ACHN (cell line): Measurements from ENCODE around the gene PCBP3.
"Not testable (repeated sequence)": the region's sequence is repeated elsewhere in the genome, so short reads cannot be mapped to it uniquely, and the experiment has no call there.

Experiments
- DNase-seq: peaks from one replicate; pipeline ENCODE4 v3.0.0-alpha.2; 2015
- in situ Hi-C: cut with HindIII; loops from 2 replicates; pipeline ENCODE4 v1.10.0; 2017; ENCODE audit warnings: low sequenced_read_pairs, low pct_ligation_motif_present, low pct_unique_long_range_greater_than_20kb

Gene PCBP3

DNA sequence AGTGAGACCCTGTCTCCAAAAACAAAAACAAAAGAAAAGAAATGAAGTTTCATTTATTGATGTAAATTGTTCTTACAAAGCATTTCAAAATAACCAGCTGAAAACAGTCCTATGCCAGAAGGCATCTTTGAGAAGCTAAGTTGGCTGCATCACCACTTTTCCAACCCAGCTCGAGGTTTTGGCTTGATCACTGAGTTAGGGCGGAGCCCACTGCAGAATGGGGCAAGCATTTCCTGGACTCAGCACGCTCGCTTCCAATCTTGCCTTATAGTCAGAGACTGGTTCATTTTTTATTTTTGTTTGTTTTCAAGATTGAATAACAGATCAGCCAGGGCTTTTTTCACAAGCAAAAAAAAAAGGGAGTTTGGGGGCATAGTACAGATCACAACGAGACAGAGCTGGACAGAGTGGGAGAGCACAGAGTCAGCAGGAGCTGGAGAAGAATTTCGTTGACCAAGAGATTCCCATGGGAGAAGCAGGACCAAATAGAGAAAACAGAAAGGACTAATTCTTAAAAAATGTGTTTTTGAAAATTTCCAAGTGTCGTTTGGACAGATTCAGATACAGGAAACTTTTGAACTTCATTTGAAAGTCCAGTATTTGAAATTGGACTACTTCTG is 314.6 kb downstream of the PCBP3 start:
- in situ Hi-C loops = no loop called here
- no peak for DNase-seq

DNA sequence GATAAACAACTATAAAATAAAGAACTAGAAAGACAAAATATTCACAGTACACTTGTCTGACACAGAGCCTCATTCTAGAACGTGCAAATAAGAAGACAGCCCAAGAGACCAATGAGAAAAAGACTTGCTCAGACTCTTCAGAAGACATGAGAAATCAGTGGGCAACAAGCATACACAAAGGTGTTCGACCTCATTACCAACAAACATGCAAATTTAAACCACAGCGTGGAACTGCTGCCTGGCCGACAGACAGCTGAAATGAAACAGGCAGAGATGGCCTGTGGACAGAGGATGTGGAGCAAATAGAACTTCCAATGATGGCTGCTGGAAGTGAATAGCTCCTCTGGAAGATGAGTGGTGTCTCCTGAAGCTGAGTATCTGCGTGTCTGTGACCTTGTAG is 315.7 kb downstream of the PCBP3 start:
- no peak for DNase-seq
- in situ Hi-C loops = no loop called here

DNA sequence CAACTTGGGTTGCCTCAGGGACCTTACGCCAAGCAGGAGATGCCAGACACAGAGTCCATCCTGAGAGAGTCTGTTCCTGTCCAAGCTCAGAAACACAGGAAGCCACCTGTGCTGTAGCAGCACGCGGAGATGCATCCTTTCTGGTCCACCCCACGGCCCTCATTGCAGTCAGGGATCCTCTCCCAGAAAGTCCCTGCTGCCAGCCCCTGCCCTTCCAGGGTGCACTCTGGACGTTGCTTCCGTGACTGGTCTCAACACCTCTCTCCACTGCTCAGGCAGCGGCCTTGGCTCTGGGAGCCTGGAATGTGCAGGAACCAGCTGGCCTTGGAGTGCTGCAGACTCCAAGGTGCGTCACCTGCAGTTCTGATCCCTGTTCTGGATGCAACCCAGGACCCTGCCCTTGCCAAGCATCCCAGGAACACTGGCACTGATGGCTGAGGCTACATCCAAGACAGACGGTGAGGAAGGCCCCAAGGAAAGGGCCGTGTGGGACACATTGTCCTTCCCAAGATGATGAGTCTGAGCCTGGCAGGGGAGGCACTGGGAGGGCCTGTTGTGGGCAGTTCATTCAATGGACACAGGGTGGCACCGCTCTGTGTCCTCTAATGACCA is 316.4 kb downstream of the PCBP3 start:
- DNase-seq = no peak
- in situ Hi-C loops = no loop called here

DNA sequence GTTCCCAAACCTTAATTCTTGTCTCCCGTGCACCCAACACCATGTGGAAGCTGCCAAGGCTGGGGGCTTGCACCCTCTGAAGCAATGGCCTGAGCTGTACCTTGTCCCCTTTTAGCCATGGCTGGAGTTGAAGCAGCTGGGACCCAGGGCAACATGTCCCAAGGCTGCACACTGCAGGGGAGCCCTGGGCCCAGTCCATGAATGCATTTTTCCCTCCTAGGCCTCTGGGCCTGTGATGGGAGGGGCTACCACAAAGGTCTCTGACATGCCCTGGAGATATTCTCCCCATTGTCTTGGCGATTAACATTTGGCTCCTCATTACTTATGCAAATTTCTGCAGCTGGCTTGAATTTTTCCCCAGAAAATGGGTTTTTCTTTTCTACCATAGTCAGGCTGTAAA is 317.9 kb downstream of the PCBP3 start:
- DNase-seq, in situ Hi-C loops: not testable (repeated sequence)

DNA sequence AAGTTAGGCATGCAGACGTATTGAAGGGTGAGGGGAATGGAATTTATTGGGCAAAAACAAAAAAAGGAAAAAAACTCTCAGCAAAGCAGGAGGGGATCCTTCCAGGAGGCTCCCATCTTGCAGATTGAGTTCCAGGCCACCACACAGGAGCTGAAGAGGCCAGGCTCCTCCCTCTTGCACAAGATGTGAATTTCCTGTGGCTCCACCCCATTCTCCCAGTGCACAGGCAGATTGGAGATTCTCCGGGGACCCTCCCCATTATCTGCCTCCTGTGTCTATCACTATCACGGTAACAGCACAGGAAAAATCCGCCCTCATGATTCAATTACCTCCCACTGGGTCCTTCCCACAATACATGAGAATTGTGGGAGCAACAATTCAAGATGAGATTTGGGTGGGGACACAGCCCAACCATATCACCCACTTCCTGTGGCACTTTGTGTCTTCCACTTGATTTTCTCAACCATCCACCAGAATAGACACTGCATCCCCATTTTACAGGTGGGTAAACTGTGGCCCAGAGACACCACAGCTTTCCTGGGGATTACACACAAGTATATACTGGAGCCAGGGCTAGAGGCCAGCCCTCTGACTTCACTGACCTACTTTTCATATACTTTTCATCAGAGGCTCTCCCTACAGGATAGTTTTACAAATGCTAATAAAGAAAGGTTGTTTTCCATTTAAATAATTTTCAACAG is 319.2 kb downstream of the PCBP3 start:
- in situ Hi-C loops = no loop called here

DNA sequence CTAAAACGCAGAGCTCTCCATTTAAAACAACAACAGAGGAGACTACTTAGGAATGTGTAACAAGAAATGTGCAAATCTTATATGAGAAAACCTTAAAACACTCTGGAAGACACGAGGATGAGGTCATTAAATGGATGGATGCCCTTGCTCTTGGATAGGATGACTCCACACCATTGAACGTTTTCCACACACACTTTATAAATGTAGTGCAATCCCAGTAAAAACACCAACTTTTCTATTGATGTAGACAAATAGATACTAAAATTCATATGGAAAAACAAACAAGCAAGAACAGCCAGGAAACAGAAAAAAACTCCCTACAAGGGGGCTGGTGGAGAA is 319.7 kb downstream of the PCBP3 start:
- DNase-seq = no peak
- in situ Hi-C loops = no loop called here

More for the DNA sequence above, 319.2 kb downstream of the PCBP3 start:
- no peak for DNase-seq

DNA sequence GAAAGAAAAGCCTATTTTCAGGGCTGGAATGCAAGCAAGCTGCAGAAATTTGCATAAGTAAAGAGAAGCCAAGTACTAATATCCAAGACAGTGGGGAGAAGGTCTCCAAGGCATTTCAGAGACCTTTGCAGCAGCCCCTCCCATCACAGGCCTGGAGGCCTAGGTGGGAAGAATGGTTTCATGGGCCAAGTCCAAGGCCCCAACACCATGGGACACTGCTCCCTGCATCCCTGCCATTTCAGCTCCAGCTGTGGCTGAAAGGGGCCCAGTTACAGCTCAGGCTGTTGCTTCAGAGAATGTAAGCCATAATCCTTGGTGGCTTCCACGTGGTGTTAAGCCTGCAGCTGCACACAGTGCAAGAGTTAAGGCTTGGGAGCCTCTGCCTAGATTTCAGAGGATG is 321.1 kb downstream of the PCBP3 start:
- in situ Hi-C loops = no loop called here
- no peak for DNase-seq

DNA sequence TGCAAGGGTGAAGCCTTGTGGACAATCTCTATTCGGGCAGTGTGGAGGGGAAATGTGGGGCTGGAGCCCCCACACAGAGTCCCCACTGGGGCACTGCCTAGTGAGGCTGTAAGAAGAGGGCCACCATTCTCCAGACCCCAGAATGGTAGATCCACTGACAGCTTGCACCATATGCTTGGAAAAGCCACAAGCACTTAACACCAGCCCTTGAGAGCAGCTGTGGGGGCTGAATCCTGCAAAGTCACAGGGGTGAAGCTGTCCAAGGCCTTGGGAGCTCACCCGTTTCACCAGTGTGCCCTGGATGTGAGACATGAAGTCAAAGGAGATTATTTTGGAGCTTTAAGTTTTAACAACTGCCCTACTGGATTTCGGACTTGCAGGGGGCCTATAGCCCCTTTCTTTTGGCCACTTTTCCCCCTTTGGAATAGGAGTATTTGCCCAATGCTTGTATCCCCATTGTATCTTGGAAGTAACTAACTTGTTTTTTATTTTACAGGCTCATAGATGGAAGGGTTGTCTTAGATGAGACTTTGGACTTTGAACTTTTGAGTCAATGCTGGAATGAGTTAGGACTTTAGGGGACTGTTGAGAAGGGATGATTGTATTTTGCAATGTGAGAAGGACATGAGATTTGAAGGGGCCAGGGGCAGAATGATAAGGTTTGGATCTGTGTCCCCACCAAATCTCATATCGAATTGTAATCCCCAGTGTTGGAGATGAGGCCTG is 321.7 kb downstream of the PCBP3 start:
- DNase-seq = no peak
- in situ Hi-C loops = no loop called here

DNA sequence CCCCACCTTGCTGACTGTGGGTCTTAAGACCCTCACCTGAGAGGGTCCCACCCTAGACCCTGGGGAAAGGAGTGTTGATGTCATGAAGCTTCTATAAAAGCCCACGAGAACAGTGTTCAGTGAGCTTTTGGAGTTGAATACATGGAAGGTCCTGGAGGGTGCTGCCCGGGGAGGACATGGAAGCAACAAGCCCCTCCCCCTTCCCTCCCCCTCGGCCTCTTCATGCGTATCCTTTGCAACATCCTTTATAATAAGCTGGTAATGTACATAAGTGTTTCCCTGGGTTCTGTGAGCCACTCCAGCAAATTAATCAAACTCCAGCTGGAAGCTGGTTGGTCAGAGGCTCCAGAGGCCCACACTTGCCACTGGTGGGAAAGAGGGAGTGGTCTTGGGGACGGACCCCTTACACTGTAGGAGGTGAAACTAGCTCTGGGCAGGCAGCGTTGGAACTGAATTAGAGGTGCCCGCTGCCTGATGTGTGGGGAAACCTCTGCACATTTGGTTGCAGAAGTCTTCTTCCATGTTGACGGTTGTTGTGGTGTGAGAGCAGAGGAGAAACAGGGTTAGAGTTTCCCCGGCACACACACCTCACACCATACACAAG is 323.4 kb downstream of the PCBP3 start:
- in situ Hi-C loops = no loop called here
- no peak for DNase-seq

DNA sequence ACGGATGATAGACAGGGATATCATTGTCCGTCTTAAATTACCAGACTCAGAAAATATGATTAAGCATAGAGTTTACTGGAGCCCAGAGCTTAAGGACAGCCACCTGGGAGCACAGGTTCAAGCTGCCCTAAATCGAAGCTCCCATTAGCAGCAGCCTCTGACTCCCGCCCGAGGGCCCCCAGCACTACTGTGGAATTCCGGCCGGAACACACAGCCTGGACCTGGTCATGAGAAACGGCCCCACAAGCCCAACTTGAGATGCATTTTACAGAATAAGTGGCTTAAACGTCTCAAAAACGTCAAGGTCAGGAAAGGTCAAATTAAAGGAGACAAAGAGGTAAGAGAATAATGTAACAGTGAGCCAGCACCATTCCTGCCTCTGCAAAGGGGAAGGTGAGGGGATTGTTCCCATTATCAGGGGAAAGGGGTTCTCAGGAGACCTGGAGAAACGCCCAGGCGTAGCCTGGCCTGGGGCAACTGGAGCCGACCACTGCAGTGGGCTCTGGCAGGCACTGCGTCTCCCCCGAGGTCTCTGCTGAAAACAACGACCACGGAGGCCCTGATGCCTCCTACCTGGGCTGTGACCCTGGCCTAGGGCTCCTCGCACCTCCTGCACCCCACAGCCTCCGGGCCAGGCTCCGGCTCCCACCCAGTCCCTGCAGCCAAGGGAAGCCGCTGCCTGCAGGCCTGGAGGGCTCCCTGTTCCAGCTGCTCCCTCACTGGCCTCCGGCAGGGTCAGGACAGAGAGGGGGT is 326.6 kb downstream of the PCBP3 start:
- DNase-seq = no peak
- in situ Hi-C loops = no loop called here

DNA sequence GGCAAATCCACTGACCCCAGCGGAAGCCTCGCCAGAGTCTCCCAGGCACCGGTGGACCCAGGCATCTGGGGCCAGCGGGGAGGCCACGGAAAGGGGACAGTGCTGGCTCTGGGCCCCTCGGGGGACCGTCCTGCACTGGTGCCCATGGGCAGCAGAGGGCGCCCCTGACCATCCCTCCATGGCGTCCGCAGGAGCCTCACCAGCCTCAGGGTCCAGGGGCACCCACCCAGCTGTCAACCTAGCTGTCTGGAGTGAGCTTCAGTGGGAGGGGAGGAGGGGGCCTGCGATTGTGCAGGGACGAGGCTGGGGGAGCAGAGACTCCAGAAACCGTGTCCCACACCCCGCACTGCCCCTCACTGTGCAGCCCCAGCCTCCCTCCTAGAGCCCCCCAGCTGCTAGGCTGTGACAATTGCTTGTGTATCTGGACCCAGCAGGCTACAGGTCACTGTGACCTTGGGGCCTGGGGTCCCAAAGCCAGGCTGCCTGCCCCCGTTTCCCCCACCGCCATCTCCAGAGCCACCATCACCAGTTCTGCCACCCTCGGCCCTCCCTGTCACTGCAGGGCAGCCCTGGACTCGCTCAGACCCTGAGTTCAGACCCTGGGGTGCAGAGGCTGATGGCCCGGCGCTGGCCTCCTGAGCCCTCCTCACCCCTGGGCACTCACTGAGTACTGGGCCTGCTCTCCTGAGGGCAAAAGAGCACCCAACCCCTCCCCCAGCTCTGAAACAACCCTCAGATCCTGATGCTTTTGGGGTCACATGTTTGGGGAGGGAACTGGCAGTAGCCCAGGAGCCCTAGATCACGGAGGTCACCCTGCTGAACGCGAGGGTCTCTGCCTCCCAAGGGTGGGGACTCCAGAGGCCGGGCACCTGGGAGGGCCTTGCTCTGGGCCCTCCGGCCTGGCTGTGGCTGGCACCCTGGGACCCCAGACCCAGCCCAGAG is 327.4 kb downstream of the PCBP3 start:
- DNase-seq = peak; percentile 34
- in situ Hi-C loops = no loop called here

DNA sequence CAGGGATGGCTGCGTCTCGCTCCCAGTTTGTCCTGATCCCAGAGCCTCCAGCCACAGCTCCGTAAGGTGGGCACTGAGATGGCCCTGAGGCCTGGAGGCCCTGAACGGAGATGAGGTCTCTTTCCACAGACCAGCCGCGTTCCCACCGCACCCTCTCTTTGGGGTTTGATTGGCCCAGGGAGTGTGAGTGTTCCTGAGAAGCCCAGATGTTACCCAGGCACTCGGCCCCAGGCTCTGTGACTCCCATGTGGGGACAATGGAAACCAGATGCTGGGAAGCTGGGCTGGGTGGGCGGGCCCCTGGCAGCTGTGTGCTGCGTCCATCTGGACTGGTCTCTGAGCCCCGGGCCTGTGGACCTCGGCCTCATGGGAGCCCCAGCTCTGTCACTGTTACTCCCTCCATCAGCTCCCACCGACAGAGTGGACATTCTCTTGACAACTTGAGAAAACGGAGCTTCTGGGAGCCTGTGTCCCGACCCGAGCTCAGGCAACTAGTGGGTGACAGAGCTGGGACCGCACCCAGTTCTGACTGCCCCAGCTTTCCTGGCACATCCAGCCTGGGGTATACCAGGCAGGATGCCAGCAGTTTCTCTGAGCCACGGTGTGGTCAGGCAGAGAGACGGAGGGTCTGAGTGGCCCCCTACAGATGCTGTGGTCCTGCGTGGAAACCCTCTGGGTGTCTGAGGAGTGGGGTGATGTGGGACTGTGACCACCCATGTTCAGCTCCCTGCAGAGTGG is 328.3 kb downstream of the PCBP3 start:
- in situ Hi-C loops = no loop called here

DNA sequence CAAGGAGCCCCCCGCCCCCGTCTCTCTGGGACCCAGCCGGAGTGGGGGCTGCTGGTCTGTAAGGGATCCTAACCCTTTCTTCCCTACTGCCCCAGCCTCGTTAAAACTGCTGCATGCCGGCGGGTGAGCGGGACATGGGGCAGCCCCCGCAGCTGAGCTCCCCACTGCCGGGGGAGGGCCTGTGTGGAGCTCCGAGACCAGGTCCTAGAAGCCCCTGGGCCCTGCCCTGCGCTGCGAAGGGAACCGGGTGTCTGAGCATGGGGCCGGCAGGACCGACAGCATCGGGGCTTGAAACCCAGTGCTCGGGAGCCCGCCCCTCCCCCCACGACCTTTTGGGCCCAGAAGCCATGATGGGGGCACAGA is 328.8 kb downstream of the PCBP3 start:
- DNase-seq = no peak
- in situ Hi-C loops = no loop called here

More for the DNA sequence above, 328.3 kb downstream of the PCBP3 start:
- no peak for DNase-seq

DNA sequence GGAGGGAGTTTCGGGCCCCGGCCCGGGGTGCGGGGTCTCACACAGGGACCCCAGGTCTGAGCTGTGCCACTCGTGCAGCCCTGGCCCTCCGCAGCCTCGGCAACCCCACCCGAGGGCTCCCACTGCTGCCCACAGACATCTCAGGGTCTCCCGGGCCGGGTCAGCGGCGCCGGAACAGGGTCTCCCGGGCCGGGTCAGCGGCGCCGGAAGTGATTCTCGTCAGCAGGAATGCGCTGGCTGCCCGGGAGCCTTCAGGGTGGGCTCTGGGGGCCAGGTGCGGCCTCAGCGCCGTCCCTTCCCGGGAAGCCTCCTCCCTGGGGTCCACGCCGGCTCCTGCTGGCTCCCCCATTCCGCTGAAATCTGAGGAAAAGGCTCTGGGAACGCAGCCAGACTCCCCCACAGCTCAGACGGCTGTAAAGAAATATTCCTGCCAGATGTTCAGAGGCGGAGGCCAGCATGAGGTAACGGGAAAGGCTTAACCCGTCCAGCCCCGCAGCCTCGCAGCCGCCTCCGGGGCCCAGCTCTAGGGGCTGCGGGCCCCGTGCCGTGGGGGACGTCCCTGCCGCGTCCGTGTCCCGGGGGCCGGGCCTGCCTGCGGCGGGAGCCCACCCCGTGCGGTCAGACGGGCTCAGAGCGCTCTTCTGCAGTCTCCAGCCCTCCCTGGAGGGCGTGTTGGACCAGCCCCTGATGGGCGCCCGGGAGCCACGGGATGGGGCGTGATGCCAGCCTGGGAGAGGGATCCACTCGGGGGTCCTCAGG is 329.4 kb downstream of the PCBP3 start:
- DNase-seq = no peak
- in situ Hi-C loops = no loop called here

DNA sequence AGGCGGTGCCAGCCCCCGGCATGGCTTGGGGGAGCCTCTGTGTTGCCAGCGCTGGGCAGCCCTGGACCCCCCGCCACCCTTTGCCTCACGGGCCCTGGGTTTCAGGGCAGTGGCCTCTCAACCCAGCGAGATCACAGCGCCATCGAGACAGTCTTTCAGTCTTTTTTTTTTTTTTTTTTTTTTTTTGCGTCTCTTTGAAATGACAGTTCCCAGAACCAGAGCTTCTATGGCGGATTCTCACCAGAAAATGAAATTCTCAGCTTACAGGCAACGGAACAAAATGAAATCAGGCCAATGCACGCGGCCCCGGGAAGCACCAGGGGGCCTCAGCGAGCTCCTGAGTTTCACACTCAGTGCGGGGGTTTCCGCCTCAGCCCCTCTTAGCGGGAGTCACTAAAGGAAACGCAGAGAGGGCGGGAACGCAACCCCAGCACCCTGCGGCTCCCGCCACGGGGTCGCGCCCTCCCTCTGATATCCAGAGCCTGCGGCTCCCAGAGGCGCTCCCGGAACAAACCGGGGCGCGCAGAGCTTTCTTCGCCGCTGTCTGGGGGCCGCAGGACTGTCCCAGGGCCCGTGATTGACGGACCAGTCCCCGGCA is 330.0 kb downstream of the PCBP3 start:
- DNase-seq = peak; percentile 56
- in situ Hi-C loops = no loop called here
